ENCODE results near the gene CASP2.

CASP2 gene

GRCh38 chr7:143280566-143280965 is 7.6 kb upstream of the CASP2 start:
- Histone ChIP-seq H3K27me3 (ENCODE audit: control insufficient read depth in 1 of 2, insufficient read depth in 2 of 2, low read length in 2 of 2) (no peaks in the 10 kb centered on the region), H3K27ac (ENCODE audit: low read depth, low read length) (no peak overlapping the region), H3K9ac (ENCODE audit: low read depth in 1 of 2, low read length in 2 of 2) (peak overlapping the region in 1 of 2 donors; percentile 7), H3K4me3 (ENCODE audit: low read depth in 1 of 2, low read length in 2 of 2) (peak overlapping the region in 1 of 2 donors; percentile 33), H3K36me3 (ENCODE audit: control insufficient read depth in 1 of 2, insufficient read depth in 2 of 2, low read length in 2 of 2) (no peaks in the 10 kb centered on the region), H3K4me1 (ENCODE audit: control insufficient read depth in 1 of 2, insufficient read depth in 2 of 2, low read length in 2 of 2) (peaks cover 31 to 35% of the 10 kb centered on the region in 2 donors), H3K9me3 (ENCODE audit: control insufficient read depth in 1 of 2, low read length in 2 of 2) (no peaks in the 10 kb centered on the region)

DNA sequence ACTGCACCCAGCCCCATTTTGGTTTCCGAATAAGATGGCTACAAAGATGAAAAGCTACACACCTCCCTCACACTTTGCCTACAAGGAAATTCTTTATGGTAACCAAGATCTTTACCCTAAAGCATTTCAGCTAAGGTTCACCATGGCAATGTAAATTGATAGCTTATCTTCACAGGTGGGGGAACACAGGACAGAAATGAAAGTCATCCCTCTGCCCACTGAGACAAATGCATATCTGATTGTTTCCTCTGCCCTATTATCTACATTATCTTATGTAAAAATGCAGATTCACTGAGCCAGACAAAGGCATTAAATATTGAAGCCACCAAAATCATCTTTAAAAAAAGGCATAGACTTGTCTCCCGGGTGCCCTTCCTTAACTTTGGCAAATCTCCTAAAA is 6.6 kb upstream of the CASP2 start:
- H3K36me3 ChIP-seq (ENCODE audit: control insufficient read depth in 1 of 2, insufficient read depth in 2 of 2, low read length in 2 of 2): no peaks in the 10 kb centered on the region
- H3K4me3 ChIP-seq (ENCODE audit: low read depth in 1 of 2, low read length in 2 of 2): no peak overlapping the region
- H3K9me3 ChIP-seq (ENCODE audit: control insufficient read depth in 1 of 2, low read length in 2 of 2): no peaks in the 10 kb centered on the region
- no peak overlapping the region for H3K9ac ChIP-seq (ENCODE audit: low read depth in 1 of 2, low read length in 2 of 2)
- H3K27me3 ChIP-seq (ENCODE audit: control insufficient read depth in 1 of 2, insufficient read depth in 2 of 2, low read length in 2 of 2): no peaks in the 10 kb centered on the region
- H3K4me1 ChIP-seq (ENCODE audit: control insufficient read depth in 1 of 2, insufficient read depth in 2 of 2, low read length in 2 of 2): peaks cover 38 to 41% of the 10 kb centered on the region in 2 donors
- no peak overlapping the region for H3K27ac ChIP-seq (ENCODE audit: low read depth, low read length)

- peaks cover 43 to 47% of the 10 kb centered on the region in 2 donors for H3K4me1 ChIP-seq (ENCODE audit: control insufficient read depth in 1 of 2, insufficient read depth in 2 of 2, low read length in 2 of 2)
- H3K27me3 ChIP-seq (ENCODE audit: control insufficient read depth in 1 of 2, insufficient read depth in 2 of 2, low read length in 2 of 2): no peaks in the 10 kb centered on the region
- no peaks in the 10 kb centered on the region for H3K36me3 ChIP-seq (ENCODE audit: control insufficient read depth in 1 of 2, insufficient read depth in 2 of 2, low read length in 2 of 2)
- no peaks in the 10 kb centered on the region for H3K9me3 ChIP-seq (ENCODE audit: control insufficient read depth in 1 of 2, low read length in 2 of 2)
- no peak overlapping the region for H3K27ac ChIP-seq (ENCODE audit: low read depth, low read length)
- H3K9ac ChIP-seq (ENCODE audit: low read depth in 1 of 2, low read length in 2 of 2): no peak overlapping the region
- H3K4me3 ChIP-seq (ENCODE audit: low read depth in 1 of 2, low read length in 2 of 2): no peak overlapping the region
Observed at GRCh38 chr7:143282124-143282523, 6.0 kb upstream of the CASP2 start.

DNA sequence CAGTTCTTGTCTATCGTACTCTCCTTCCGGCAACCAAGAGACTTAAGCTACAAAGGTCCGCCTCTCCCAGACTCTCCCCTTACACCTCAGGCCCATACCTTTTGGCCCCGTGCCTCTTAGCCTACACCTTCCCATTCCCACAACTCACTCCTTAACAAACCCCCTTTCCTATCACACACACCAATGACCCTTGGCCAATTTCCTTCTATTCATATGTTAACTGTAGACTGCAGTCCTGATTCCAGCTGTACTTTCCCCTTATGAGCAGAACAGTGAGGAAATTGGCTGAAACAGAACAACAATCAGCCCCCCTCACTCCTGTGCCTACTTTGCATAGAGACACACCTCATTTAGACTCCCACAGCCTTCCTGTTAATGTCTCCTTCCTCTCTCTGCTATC is 4.8 kb upstream of the CASP2 start:
- Histone ChIP-seq H3K27me3 (ENCODE audit: control insufficient read depth in 1 of 2, insufficient read depth in 2 of 2, low read length in 2 of 2) (no peaks in the 10 kb centered on the region), H3K9ac (ENCODE audit: low read depth in 1 of 2, low read length in 2 of 2) (peak overlapping the region; percentile 33 to 40), H3K36me3 (ENCODE audit: control insufficient read depth in 1 of 2, insufficient read depth in 2 of 2, low read length in 2 of 2) (peaks cover 0 to 4% of the 10 kb centered on the region in 2 donors), H3K4me3 (ENCODE audit: low read depth in 1 of 2, low read length in 2 of 2) (peak overlapping the region; percentile 28 to 77), H3K27ac (ENCODE audit: low read depth, low read length) (peak overlapping the region; percentile 67), H3K4me1 (ENCODE audit: control insufficient read depth in 1 of 2, insufficient read depth in 2 of 2, low read length in 2 of 2) (peaks cover 50 to 54% of the 10 kb centered on the region in 2 donors), H3K9me3 (ENCODE audit: control insufficient read depth in 1 of 2, low read length in 2 of 2) (no peaks in the 10 kb centered on the region)

GRCh38 chr7:143284591-143285469 is 3.3 kb upstream of the CASP2 start, which contains the start of gene TMEM139:
TMEM139 (plus strand) TSS chr7:143284958; CDS start chr7:143285958, 1,000 bp downstream.
- peak within 1 kb of the TSS; percentile 43 to 74 for H3K9ac ChIP-seq (ENCODE audit: low read depth in 1 of 2, low read length in 2 of 2)
- peak within 1 kb of the TSS; percentile 70 to 77 for H3K4me3 ChIP-seq (ENCODE audit: low read depth in 1 of 2, low read length in 2 of 2)
- peak within 1 kb of the TSS; percentile 84 for H3K27ac ChIP-seq (ENCODE audit: low read depth, low read length)
- H3K9me3 ChIP-seq (ENCODE audit: control insufficient read depth in 1 of 2, low read length in 2 of 2): no peaks in the 10 kb centered on the region
- peaks cover 50 to 52% of the 10 kb centered on the region in 2 donors for H3K4me1 ChIP-seq (ENCODE audit: control insufficient read depth in 1 of 2, insufficient read depth in 2 of 2, low read length in 2 of 2)
- peaks cover 0 to 4% of the 10 kb centered on the region in 2 donors for H3K36me3 ChIP-seq (ENCODE audit: control insufficient read depth in 1 of 2, insufficient read depth in 2 of 2, low read length in 2 of 2)
- no peaks in the 10 kb centered on the region for H3K27me3 ChIP-seq (ENCODE audit: control insufficient read depth in 1 of 2, insufficient read depth in 2 of 2, low read length in 2 of 2)

- H3K27me3 ChIP-seq (ENCODE audit: control insufficient read depth in 1 of 2, insufficient read depth in 2 of 2, low read length in 2 of 2): no peaks in the 10 kb centered on the region
- peaks cover 50 to 53% of the 10 kb centered on the region in 2 donors for H3K4me1 ChIP-seq (ENCODE audit: control insufficient read depth in 1 of 2, insufficient read depth in 2 of 2, low read length in 2 of 2)
- no peaks in the 10 kb centered on the region for H3K9me3 ChIP-seq (ENCODE audit: control insufficient read depth in 1 of 2, low read length in 2 of 2)
- H3K9ac ChIP-seq (ENCODE audit: low read depth in 1 of 2, low read length in 2 of 2): peak overlapping the region; percentile 43 to 74
- peaks cover 0 to 4% of the 10 kb centered on the region in 2 donors for H3K36me3 ChIP-seq (ENCODE audit: control insufficient read depth in 1 of 2, insufficient read depth in 2 of 2, low read length in 2 of 2)
- peak overlapping the region; percentile 84 for H3K27ac ChIP-seq (ENCODE audit: low read depth, low read length)
- H3K4me3 ChIP-seq (ENCODE audit: low read depth in 1 of 2, low read length in 2 of 2): peak overlapping the region; percentile 70 to 77
Observed at GRCh38 chr7:143285470-143285778, 2.7 kb upstream of the CASP2 start.

GRCh38 chr7:143285806-143286521 is 2.2 kb upstream of the CASP2 start:
- Histone ChIP-seq H3K4me3 (ENCODE audit: low read depth in 1 of 2, low read length in 2 of 2) (peak overlapping the region; percentile 70 to 77), H3K4me1 (ENCODE audit: control insufficient read depth in 1 of 2, insufficient read depth in 2 of 2, low read length in 2 of 2) (peaks cover 52 to 54% of the 10 kb centered on the region in 2 donors), H3K27ac (ENCODE audit: low read depth, low read length) (peak overlapping the region; percentile 84), H3K9me3 (ENCODE audit: control insufficient read depth in 1 of 2, low read length in 2 of 2) (no peaks in the 10 kb centered on the region), H3K27me3 (ENCODE audit: control insufficient read depth in 1 of 2, insufficient read depth in 2 of 2, low read length in 2 of 2) (no peaks in the 10 kb centered on the region), H3K9ac (ENCODE audit: low read depth in 1 of 2, low read length in 2 of 2) (peak overlapping the region; percentile 43 to 74), H3K36me3 (ENCODE audit: control insufficient read depth in 1 of 2, insufficient read depth in 2 of 2, low read length in 2 of 2) (peaks cover 0 to 4% of the 10 kb centered on the region in 2 donors)

DNA sequence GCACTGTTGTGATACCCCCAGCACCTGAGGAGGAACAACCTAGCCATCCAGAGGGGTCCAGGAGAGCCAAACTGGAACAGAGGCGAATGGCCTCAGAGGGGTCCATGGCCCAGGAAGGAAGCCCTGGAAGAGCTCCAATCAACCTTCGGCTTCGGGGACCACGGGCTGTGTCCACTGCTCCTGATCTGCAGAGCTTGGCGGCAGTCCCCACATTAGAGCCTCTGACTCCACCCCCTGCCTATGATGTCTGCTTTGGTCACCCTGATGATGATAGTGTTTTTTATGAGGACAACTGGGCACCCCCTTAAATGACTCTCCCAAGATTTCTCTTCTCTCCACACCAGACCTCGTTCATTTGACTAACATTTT is 1.6 kb upstream of the CASP2 start:
- Histone ChIP-seq H3K27me3 (ENCODE audit: control insufficient read depth in 1 of 2, insufficient read depth in 2 of 2, low read length in 2 of 2) (no peaks in the 10 kb centered on the region), H3K9ac (ENCODE audit: low read depth in 1 of 2, low read length in 2 of 2) (peak overlapping the region in 1 of 2 donors; percentile 74), H3K9me3 (ENCODE audit: control insufficient read depth in 1 of 2, low read length in 2 of 2) (no peaks in the 10 kb centered on the region), H3K36me3 (ENCODE audit: control insufficient read depth in 1 of 2, insufficient read depth in 2 of 2, low read length in 2 of 2) (peaks cover 0 to 8% of the 10 kb centered on the region in 2 donors), H3K4me3 (ENCODE audit: low read depth in 1 of 2, low read length in 2 of 2) (peak overlapping the region; percentile 70 to 77), H3K27ac (ENCODE audit: low read depth, low read length) (peak overlapping the region; percentile 11), H3K4me1 (ENCODE audit: control insufficient read depth in 1 of 2, insufficient read depth in 2 of 2, low read length in 2 of 2) (peaks cover 51 to 55% of the 10 kb centered on the region in 2 donors)

- no peaks in the 10 kb centered on the region for H3K27me3 ChIP-seq (ENCODE audit: control insufficient read depth in 1 of 2, insufficient read depth in 2 of 2, low read length in 2 of 2)
- peak overlapping the region; percentile 3 to 22 for H3K9ac ChIP-seq (ENCODE audit: low read depth in 1 of 2, low read length in 2 of 2)
- peaks cover 48 to 55% of the 10 kb centered on the region in 2 donors for H3K4me1 ChIP-seq (ENCODE audit: control insufficient read depth in 1 of 2, insufficient read depth in 2 of 2, low read length in 2 of 2)
- peaks cover 0 to 15% of the 10 kb centered on the region in 2 donors for H3K36me3 ChIP-seq (ENCODE audit: control insufficient read depth in 1 of 2, insufficient read depth in 2 of 2, low read length in 2 of 2)
- H3K4me3 ChIP-seq (ENCODE audit: low read depth in 1 of 2, low read length in 2 of 2): peak overlapping the region; percentile 53 to 77
- H3K9me3 ChIP-seq (ENCODE audit: control insufficient read depth in 1 of 2, low read length in 2 of 2): no peaks in the 10 kb centered on the region
- H3K27ac ChIP-seq (ENCODE audit: low read depth, low read length): peak overlapping the region; percentile 45
Observed at GRCh38 chr7:143287339-143287934, 714 bp upstream of the CASP2 start.

- Histone ChIP-seq H3K4me1 (ENCODE audit: control insufficient read depth in 1 of 2, insufficient read depth in 2 of 2, low read length in 2 of 2) (peaks cover 43 to 49% of the 10 kb centered on the region in 2 donors), H3K9me3 (ENCODE audit: control insufficient read depth in 1 of 2, low read length in 2 of 2) (no peaks in the 10 kb centered on the region), H3K27ac (ENCODE audit: low read depth, low read length) (peak overlapping the region; percentile 77), H3K27me3 (ENCODE audit: control insufficient read depth in 1 of 2, insufficient read depth in 2 of 2, low read length in 2 of 2) (no peaks in the 10 kb centered on the region), H3K9ac (ENCODE audit: low read depth in 1 of 2, low read length in 2 of 2) (peak overlapping the region; percentile 55 to 87), H3K4me3 (ENCODE audit: low read depth in 1 of 2, low read length in 2 of 2) (peak overlapping the region; percentile 84 to 88), H3K36me3 (ENCODE audit: control insufficient read depth in 1 of 2, insufficient read depth in 2 of 2, low read length in 2 of 2) (peaks cover 4 to 29% of the 10 kb centered on the region in 2 donors)
Observed at GRCh38 chr7:143288836-143289235, 685 bp downstream of the CASP2 start.
